Measurements from ENCODE around the gene SSBP3.
A peak's percentile ranks its signal among the peaks of the same experiment; 100 is the strongest.

The SSBP3 gene

GRCh38 chr1:54263601-54264226 lies 142.5 kb downstream of the SSBP3 start:
- DNase-seq: no peak

GRCh38 chr1:54262244-54262643 lies 143.9 kb downstream of the SSBP3 start:
- DNase-seq: no peak

- DNase-seq: no peak
Measured at GRCh38 chr1:54260810-54261209, 145.4 kb downstream of the SSBP3 start.

GRCh38 chr1:54259546-54260140 lies 146.6 kb downstream of the SSBP3 start:
- DNase-seq: no peak

DNA sequence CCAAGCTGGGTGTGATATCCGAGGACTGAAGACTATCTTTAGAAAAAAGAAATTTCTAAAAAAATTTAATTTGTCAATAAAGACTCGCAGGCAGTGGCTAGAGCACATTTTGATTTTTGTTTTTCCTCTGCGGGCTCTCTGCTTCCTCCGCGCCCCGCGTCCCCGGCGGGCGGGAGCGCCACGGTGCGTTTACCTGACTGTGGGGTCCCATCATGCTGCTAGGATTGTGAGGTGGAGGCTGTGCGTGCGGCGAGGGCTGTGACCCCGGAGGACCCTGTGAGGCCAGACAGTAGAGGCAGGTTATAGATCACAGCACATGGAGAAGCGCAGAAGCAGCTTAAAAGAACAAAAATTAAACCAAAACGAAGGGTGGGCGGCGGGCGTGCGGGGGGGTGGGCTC lies 148.3 kb downstream of the SSBP3 start:
- DNase-seq: no peak

DNA sequence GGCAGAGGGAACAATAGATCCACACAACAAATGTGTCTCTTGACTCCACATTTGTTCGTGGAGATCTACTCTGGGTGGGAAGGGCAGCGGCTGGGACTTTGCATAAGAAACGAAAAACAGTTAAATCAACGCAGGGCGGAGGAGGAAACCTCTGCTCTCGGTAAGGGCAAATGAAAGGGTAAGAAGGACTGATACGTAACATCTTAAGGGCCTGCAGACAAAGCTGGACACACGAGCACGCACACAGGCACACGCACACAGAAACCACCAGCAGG lies 148.9 kb downstream of the SSBP3 start:
- DNase-seq: no peak

GRCh38 chr1:54256522-54257345 lies 149.5 kb downstream of the SSBP3 start:
- no peak for DNase-seq

- DNase-seq: no peak
Measured at GRCh38 chr1:54255026-54255702, 151.0 kb downstream of the SSBP3 start.

- DNase-seq: peak; percentile 59
Measured at GRCh38 chr1:54254055-54254454, 152.1 kb downstream of the SSBP3 start.

- no peak for DNase-seq
Measured at GRCh38 chr1:54253480-54253879, 152.7 kb downstream of the SSBP3 start.

- DNase-seq: no peak
Measured at GRCh38 chr1:54252371-54252936, 153.7 kb downstream of the SSBP3 start.

- DNase-seq: no peak
Measured at GRCh38 chr1:54250670-54251069, 155.5 kb downstream of the SSBP3 start.

GRCh38 chr1:54249819-54250435 lies 156.3 kb downstream of the SSBP3 start:
- DNase-seq: peak; percentile 82

GRCh38 chr1:54248966-54249365 lies 157.2 kb downstream of the SSBP3 start:
- DNase-seq: no peak

GRCh38 chr1:54247863-54248515 lies 158.2 kb downstream of the SSBP3 start:
- DNase-seq: no peak

DNA sequence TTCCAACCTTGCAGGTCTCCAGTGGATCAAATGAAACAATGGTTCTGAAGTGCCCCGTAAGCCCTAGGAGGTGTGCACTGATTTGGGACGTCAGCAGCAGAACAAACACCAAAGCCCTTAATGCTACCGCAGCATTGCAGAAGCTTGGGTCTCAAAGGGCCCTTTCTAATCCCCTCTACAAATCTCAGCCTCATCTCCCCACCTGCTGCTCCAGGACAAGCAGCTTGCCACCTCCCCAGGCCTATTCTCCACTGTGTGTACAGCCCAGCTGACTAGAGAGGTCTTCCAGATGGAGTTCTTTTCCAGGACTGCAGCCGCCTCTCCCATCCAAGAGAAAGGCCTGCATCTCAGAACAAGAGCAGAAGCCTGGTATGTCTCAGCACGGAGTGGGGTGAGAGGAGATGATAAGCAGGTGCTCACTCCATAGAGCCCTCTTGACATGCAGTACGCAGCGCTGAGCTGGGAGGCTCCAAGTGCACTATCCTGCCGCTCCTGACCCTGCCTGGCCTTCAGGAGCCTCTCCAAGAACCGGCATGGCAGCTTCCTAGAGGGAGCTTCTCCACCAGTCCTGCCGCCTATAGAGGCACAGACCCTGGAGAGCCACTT lies 160.0 kb downstream of the SSBP3 start:
- no peak for DNase-seq

DNA sequence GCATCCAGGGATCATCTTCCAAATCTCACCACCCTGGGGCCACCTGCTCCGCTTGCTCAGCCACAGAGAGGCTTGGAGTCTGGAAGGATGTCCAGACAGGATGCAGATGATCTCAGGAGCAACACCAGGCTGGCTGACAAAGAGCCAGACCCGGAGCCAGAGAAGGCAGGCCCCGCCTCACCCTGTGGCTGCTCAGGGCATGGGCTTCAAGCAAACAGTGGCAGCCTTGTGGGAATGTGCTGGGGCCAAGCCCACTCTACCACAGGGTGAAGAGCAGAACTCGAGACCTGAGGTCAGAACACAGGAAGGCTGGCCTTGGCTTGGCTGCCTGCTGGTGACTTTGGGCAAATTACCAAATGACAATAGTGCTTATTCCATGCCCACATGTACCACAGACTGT lies 160.7 kb downstream of the SSBP3 start:
- peak; percentile 60 for DNase-seq

DNA sequence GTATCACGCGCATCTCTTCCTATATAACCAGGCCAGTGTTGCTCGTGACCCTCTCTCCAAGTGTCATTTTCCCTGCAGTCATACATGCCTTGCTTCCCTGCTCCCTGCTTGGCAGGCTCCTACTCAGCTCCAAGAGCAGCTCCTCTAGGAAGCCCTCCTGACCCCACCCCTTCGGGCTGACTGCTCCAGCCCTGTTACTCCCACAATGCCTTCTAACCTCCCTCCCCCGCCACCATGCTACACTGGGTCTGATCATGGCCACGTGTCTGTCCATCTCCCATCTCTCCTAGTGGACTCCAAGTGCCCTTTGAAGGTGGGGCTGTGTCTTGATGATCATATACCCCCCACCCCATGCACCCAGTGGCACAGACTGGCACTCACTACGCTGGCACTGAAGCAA lies 161.5 kb downstream of the SSBP3 start:
- no peak for DNase-seq

- DNase-seq: no peak
Measured at GRCh38 chr1:54243022-54243421, 163.2 kb downstream of the SSBP3 start.

DNA sequence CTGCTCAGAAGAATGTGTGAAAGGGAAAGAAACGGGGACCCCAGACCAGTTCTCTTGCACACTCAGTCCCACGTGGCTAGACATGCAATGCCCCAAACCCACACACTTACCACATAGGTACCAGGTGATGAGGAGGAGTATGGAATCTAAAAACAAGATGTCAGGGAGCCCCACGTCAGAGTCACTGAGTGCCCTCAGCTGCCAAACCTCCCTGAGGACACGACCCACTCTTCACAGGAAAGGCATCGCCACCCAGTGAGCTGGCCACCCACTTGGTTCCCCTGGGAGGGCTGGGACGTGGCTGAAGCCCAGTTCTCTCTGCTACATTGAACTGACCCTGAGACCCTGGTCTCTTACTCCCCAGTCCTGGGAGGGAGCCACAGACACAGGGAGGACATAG lies 164.8 kb downstream of the SSBP3 start:
- no peak for DNase-seq

DNA sequence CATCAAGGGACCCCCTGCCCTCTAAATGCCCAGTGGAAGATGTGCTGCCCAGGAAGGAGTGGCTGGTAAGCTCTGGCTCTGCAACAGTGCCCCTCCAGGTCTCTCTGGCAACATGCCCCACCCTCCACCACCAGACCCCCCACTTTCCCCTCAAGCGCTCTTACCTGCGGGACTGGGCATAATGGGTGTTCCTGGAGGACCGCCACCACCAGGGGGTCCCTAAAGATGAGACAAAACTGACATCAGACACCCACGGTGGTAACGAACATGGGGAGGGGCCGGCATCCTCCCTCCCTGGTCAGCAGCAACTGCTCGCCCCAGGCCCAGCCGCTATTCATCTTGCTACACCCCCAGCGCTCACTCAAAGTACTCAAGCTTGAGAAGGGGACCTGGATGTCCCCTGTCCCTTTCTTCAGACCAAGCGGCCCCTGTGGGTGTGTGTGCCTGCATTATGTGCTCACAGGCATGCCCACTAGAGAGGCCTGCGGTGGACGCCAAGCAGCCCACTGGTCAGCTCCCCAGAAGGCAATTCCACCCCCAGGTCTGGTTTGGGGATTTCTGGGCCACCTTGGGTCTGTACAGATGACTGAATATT lies 165.4 kb downstream of the SSBP3 start:
- no peak for DNase-seq

DNA sequence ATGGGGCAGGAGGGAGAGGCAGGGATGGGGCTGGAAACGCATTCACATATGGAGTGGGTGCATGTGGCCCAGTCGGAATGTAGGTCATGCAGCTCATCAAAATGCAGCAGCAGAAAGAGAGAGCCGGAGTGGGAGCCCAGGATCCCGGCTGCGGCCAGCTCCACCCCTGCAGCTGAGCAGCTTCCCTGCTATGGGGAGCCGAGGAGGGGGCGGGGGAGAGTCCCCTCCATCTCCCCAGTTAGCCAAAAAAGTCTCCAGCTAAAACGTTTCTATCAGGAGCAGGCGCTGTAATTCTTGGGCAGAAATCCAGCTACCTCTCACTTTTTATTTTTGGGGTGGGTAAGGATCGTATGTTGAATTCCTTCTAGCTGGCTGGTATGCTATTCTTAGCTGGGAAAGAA lies 166.6 kb downstream of the SSBP3 start:
- DNase-seq: no peak

Data from femur (tissue), 1 donor.